Thoracic aorta endothelial cell (primary cell): Measurements from ENCODE around the gene BET1. TPM values are rescaled to one million over a fixed set of nuclear protein-coding genes. Genes with fewer than 3 reads are reported as not detected.

Source experiments
- total RNA-seq: library from RNA; depleted of rRNA; stranded (reverse); fragments of >200 nt; gene quantifications from 2 replicates; pipeline ENCODE4 v1.2.3, GENCODE V29; 2012

Gene BET1
- total RNA-seq: 34.2 and 42.6 TPM in 2 replicates

GRCh38 chr7:94004024-94004951 is at the start of gene BET1:
BET1 (minus strand) TSS chr7:94004355; CDS start chr7:94004216, 139 bp downstream.

Other genes with a start within 250 kb of the BET1 start
- gene TFPI2, start 113.6 kb downstream of the BET1 start, total RNA-seq: 3.2 and 96.5 TPM in 2 replicates
- not detected in 2 replicates for gene GNGT1, start 97.8 kb downstream of the BET1 start, total RNA-seq
- gene GNG11, start 82.6 kb downstream of the BET1 start, total RNA-seq: 123 and 273 TPM in 2 replicates